HG03378 (cell line): ENCODE measurements around the gene GPR39.

Source experiments
- ATAC-seq: cut with Tn5 transposase; IDR thresholded peaks from one replicate; pipeline ENCODE4 v1.9.1; 2021; ENCODE audit warnings: mild to moderate bottlenecking, moderate library complexity; ENCODE audit not compliant: unreplicated experiment

GPR39 gene

DNA sequence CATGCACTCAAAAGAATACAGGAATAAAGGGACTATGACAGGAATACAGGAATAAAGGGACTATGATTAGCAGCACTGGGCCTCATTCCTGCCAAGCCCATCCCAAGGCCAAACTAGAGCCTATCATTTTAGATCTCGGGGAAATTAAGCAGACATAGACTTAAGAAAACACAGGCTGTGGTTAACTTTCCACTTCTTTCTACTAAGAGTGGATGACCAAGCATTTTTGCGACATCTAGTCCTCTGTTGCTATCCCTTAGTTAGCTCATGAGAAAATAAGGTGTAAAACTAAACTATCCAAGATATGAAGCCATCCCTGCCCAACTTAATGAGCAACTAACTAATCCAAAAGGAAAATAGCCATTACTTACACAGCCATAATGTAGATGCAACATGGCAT is 247.5 kb downstream of the GPR39 start:
- ATAC-seq: no peak

DNA sequence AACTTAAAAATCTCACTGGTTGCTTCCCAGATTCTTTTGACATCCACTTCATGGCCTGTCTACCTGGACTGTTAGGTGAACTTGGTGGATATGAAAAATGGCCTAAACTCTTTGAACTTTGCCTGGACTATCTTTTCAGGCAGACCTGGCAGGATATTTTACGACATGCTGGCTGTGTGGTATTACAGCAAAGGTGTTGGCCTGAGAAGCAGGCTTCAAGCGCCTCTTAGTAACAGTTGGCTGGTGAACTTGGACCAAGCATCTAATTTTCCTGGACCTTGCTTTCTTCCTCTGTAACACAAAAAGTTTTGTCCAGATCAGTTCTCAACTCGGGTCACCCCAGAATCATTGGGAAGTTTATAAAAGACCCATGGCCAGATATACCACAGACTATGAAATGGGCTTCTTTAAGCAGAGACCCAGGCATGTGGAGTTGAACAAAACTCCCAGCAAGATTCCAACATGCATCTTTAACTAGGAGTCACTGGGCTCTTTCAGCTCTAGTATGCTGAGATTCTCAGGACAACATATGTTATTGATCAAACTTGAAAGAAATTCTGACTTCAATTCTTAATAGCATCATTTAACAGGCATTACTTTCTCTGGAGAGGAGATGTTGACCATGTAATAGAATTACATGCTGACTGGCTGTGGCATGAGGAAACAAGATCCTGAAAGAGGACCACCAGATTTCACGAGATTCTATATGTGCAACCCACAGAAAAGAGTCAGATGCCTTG is 249.0 kb downstream of the GPR39 start:
- no peak for ATAC-seq

DNA sequence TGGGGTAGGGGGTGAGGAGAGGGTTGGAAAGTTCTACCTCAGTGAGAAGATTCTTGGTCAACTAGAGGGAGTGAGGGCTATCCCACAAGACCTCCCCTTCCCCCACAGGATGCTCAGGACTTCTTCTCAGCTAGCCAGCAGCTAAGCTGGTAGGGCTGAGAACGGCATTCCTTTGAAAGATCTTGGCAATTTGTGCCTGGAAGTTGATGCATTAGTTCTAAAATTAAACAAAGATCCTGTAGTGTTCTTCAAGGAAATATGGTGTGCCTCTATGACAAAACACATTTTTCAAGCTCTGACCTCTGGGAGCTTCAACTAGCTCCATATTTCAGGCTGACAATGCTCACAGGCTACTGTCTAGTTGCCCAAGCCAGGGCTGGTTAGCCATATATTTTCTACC is 251.1 kb downstream of the GPR39 start:
- ATAC-seq: no peak

DNA sequence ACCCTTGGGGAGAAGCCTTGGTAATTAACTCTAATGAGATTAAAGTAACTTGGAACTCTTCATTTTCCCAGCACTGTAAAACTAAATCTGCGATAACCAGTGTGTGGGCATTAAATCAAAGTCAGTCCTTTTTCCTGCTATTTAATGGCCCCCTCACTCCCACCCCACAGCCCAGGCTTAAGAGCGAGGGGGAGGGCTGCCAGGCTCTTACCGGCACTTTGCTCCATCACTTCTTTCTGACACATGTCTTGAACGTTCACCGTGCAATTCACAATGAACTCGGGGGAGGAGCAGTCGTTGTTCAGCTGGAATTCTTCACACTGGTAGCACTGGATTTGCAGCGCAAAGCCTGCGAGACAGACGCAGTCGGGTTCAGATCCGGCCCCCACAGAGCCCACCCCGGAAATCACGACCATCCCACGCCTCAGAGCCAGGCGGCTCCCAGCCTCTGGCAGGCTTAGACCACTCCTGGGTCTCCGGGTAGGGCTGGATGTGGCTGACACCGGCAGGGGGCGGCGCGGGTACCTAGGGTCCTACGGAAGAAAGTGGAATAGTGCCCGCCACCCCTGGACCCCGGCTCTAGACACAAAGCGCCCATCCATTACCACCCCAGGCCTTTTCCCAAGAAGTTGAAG is 251.7 kb downstream of the GPR39 start:
- ATAC-seq: no peak

DNA sequence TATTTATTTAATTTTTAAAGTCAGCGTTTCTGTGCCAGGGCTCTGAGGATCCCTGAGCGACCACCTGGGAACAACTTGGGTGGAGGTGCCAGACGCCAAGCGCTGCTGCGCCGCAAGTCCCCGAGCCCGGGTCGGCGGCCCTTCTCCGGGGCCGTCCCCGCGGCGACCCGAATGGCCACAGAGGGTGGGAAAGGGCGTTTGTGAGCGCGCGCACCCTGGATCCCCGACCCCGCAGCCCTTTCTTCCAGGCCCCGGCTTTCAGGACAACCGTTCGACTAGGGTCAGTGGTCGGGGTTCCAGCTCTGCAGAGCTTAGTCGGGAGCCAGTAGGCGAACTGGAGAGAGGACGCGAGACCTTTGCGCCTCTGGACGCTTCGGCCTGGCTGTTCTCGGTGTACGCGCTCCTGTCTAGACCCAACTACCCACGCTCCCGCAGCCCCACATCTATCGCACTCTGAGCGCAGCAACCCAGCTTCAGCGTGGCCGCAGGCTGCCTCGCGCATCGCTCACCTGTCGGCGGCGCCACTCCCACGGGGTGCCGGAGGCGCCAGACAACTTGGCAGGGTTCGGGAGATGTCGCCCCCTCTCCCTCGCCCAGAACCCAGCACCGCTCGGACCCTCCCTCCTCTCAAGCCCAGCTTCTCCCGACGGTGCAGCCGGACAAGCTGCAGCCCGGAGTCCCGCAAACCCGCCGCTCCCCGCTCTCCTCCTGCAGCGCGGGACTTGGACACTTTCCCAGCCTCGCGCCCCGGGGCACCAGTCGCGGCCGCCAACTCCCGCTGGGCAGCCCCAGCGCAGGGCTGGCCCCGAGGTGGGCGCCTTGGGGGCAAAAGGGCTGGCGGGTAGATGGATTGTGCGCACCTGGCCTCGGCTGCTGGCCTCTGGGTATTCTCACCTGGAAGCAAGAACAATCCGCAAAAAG is 252.6 kb downstream of the GPR39 start:
- no peak for ATAC-seq

DNA sequence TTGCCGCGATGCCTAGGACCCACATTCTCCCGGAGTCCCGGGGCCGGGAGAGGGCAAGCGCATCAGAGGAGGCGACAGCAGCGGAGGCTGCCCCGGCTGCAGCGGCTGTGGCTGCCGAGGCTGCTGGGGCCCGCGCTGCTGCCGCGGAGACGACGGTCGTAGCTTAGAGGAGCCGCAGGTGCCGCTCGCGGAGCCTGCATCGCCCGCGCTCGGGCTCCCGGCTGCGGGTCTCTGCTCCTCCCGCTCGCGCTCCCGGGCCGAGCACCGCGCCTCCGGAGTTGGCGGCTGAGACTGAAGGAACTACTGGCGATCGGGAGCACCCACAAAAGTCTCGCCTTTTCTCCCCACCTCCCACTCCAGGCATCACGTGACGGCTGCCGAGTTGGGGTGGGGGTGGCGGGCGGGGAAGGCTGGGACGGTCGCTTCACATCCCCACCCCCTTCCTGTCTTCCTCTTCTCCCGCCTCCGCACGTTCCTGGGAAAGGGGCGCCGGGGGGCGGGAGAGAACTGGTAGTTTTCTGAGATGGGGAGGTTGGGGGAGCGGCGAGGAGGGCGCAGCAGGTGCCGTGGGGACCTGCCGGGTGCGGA is 253.4 kb downstream of the GPR39 start, which contains the start of gene LYPD1:
Gene LYPD1, minus strand, starts transcription at position 298 of the 588 bp plus-strand sequence. Its CDS starts 273 bp downstream, at position 25.
- ATAC-seq: no peak

DNA sequence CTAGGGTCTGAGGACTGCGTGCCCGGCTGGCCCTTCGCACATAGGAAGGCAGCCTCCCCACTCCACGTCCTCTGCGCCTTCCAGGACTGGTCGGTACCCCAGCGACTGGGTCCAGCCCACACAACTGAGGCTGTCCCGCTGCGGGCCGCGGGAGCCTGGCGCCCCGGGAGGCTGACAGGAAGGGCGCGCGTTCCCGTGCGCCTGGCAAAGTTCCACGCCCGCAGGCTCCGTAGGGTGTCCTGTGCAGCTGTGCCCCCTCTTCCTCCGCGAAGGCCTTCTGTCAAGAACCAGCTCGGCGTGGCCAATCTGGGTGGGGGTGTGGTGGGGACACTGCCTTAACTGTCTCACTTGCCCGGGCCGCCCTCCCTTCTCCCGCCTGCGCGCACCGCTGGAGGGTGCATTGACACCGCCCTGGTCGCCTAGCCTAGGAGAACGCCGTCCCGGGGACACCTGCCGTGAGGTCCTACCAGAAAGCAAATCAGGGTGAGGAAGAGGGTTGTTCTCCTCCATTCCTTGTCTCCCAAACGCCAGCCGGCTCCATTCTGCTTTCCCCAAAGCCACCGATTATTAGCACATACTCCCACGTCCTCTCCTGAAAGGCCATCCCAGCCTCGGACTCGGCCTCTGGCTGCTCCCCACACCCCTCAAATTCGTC is 254.0 kb downstream of the GPR39 start:
- no peak for ATAC-seq

DNA sequence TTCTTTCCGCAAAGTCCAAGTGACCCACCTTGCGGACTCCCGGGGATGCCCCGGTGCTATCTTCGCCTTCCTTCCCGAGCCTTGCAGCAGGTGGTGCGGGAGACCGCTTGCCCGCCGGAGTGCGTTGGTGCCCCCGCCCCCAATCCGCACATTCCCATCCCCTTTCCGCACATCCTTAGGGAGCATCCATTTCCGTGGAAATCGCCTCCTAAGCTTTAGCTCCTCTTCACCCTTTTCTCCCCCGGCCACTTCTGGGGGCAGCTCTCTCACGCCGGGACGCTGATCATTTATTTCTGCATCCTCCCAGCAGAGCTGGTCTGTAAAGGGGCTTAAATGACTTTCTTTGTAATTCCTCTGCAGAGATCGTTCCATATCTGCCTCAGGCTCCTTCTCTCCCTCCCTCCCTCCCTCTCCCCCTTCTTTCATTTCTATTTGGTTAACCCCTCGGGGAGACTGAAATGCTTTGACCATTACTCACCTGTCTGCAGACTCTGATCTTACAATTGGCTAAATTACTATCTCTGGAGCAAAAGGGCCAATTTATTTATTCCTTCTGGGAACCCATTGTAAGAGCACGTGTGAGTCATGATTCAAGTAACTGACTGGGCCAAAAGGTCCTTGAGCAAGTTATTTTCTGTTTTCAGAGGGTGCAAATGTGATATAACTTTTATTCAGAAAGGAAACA is 254.7 kb downstream of the GPR39 start:
- ATAC-seq: no peak

DNA sequence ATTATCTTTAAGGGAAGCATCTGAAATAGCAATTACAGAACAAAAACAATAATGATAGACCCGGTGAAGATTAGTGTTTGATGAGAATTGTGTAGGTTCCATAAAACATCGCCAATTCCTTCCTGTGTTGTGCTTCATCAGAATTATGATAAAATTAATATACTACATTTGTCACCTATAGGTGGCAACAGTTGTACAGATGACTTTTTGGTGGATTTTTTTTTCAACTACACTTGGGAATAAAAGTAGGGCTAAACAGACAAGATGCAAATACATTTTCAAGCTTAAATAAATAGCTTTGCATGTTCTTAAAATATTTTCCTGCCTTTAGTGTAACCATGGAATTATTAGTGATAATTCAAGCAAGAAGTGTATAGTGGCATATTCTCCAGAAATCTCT is 260.4 kb downstream of the GPR39 start:
- ATAC-seq: no peak

DNA sequence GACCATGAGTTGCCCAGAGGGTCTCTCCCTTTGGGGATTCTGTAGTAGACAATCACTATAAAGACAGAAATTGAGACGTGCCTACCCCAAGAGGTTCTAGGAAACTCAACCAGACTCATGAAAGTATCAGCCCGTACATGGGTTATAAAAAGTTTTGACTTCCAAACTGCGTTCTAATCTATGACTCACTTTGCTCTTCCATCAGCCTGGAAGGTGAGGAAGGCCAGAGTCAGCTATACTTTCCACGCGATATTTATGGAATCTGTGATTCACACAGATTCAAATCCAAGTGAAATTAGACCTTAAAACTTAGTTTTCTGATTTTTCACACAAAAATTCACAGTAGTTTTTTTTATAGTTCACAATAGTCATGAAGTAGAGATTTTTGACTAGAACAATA is 261.1 kb downstream of the GPR39 start:
- no peak for ATAC-seq

DNA sequence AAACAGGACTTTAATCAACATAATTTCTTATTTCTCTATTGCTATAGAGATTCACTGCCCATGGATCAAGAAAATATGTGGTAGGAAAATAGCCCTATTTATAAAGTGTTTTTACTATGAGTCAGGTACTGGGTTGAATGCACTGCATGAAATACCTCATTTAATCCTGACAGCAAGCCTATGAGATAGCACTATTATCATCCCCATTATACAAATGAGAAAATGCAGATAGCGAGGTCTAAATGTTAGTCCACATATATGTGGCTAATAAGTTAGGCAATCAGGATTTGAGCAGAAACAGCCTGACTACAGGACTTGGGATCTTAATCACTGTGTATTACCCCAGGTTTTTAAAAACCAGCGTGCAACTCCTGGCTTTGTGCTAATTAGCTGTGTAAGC is 261.9 kb downstream of the GPR39 start:
- ATAC-seq: no peak

DNA sequence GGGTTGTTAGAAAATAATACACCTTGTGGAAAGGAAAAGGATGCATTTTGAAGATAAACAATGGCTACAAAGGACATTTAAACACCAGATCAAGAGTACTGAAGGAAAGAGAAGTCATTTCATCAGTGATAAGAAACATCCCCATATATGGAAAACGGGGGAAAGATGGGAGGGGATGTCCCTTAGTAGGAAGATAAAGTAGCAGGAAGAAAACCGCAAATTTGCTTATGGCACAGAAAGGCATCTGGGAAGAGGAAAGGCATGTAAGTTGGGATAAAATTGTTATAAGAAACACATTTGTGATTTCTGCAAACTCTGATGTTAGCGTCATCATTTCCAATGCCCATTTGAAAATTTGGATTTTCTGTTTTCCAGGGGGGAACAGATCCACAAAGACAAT is 263.9 kb downstream of the GPR39 start:
- no peak for ATAC-seq

DNA sequence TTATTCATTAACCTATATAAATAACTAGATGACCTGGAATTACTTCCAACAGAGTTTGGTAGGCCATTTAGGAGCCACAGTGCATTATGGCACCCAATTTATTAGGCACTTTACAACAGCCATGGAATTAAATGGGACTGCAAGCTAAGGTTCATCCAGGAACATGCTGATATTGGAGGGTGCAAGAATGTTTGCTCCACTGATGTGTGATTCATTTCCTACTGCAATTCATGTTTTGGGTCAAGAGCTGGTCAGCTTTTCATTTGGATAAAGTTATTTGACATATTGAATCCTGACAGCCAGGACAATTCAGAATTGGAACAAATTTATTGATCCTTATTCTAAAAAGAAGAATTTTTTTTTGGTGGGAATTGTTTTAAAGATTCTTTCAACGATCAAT is 265.2 kb downstream of the GPR39 start:
- no peak for ATAC-seq

DNA sequence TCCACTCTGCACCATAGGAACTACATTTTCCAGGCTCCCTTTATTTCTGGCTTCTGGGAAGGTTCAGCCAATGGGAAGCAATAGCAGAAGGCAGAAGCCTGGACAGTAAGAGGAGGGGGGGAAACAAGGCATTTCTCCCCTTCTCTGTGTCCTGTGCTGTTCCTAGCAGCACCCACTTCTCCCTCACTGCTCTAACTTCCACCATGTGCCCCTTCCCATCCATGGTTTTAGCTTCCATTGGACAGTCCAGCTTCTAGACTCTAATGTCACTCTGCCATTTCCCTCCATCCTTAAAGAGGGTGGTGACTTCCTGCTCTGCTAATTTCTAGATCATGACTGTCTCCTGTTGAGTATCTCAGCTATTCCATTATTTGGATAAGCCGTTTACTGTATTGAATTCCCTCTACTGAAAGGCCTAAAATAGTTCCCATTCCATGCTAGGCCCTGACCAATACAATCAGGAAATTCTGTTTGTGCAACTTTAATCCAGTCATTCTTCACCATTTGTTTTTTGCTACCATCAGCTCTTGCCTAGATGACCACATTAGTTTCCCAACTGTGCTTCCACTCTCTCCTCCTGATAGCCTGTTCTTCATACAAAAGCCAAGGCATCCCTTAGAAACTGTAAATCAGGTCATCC is 274.2 kb downstream of the GPR39 start:
- ATAC-seq: no peak

DNA sequence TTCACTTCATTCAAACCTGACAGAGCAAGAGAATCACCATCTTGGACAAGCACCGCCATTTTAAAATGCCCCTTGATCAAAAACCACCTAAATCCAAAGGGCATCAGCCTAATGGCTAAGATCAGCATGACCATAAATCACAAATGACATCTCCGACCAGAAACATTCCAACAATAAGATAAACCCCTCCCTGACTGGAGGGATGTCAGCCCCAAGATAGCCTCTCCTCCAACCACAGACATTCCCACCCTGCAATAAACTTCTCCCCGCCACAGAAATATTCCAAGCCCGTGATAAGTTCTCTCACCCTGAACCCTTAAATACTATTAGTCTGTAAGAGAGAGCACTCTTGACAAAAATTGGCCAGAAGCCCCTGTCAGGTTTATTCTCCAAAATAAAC is 275.0 kb downstream of the GPR39 start:
- ATAC-seq: no peak

DNA sequence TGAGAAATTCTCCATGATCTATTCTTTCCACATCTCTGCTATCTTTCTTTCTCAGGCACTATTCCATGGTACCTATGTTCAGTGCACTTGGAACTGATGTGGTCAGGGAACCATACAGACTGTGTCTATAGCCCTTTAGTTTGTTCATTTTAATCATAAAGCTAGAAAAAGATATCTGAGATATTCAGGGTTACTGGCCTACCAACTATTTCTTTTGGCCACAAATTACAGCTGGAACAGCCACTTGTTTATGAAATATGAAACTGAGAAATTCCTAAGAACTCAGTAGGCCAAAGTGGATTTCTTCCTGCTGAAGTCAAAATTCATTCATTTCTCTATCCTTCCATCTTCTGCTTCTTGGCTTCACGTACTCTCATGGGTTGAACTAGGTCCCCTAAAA is 276.2 kb downstream of the GPR39 start:
- ATAC-seq: no peak
